C4-2B (cell line): Measurements from ENCODE around the gene C2orf74.
"Not testable (repeated sequence)": the region's sequence is repeated elsewhere in the genome, so short reads cannot be mapped to it uniquely, and the experiment has no call there.

ENCODE experiments used
- H3K27ac ChIP-seq: fragments of 450-650 bp; 2 replicates; pipeline ENCODE4 v1.5.1; 2017
- CTCF ChIP-seq: fragments of 450-650 bp; conservative IDR thresholded peaks from 2 replicates; pipeline ENCODE4 v1.5.1; 2017; ENCODE audit warnings: mild to moderate bottlenecking
- ZFX ChIP-seq: fragments of 450-650 bp; IDR thresholded peaks from 2 replicates; pipeline ENCODE4 v1.6.1; 2017

The C2orf74 gene

GRCh38 chr2:61135510-61135909 is 26.5 kb upstream of the C2orf74 start:
- H3K27ac ChIP-seq: no peak overlapping the region
- TF ChIP-seq CTCF: peak; percentile 12
- TF ChIP-seq ZFX: no peak

- H3K27ac ChIP-seq: no peak overlapping the region
- TF ChIP-seq ZFX (no peak), CTCF (no peak)
Measured at GRCh38 chr2:61138859-61139258, 23.1 kb upstream of the C2orf74 start.

GRCh38 chr2:61141151-61141550 is 20.8 kb upstream of the C2orf74 start:
- no peak overlapping the region for H3K27ac ChIP-seq
- TF ChIP-seq CTCF (no peak), ZFX (no peak)

GRCh38 chr2:61144697-61145268 is 17.2 kb upstream of the C2orf74 start:
- TF ChIP-seq ZFX: no peak
- TF ChIP-seq CTCF: no peak
- peak overlapping the region; percentile 69 for H3K27ac ChIP-seq

GRCh38 chr2:61145990-61146389 is 16.0 kb upstream of the C2orf74 start:
- no peak overlapping the region for H3K27ac ChIP-seq
- no peak for TF ChIP-seq ZFX

GRCh38 chr2:61148091-61148490 is 13.9 kb upstream of the C2orf74 start:
- H3K27ac ChIP-seq: not testable (repeated sequence)

GRCh38 chr2:61149074-61149473 is 12.9 kb upstream of the C2orf74 start:
- no peak for TF ChIP-seq CTCF
- TF ChIP-seq ZFX: no peak
- no peak overlapping the region for H3K27ac ChIP-seq

- TF ChIP-seq ZFX: no peak
- TF ChIP-seq CTCF: no peak
- no peak overlapping the region for H3K27ac ChIP-seq
Measured at GRCh38 chr2:61151436-61151835, 10.6 kb upstream of the C2orf74 start.
